SH-SY5Y (cell line): ENCODE data around the gene FGB.

Experiments used
- GATA2 ChIP-seq: IDR thresholded peaks from 2 replicates; pipeline ENCODE4 v1.6.1; 2011; ENCODE audit warnings: mild to moderate bottlenecking, low read depth, low read length
- GATA3 ChIP-seq: IDR thresholded peaks from 2 replicates; pipeline ENCODE4 v1.6.1; 2011; ENCODE audit warnings: low read depth, mild to moderate bottlenecking, low read length, moderate library complexity

The FGB gene

GRCh38 chr4:154579927-154580326 is 17.1 kb downstream of the FGB start:
- TF ChIP-seq GATA2: no peak
- TF ChIP-seq GATA3: no peak

GRCh38 chr4:154582723-154583122 is 19.9 kb downstream of the FGB start:
- no peak for TF ChIP-seq GATA3
- no peak for TF ChIP-seq GATA2

- TF ChIP-seq GATA3 (no peak), GATA2 (no peak)
Observed at GRCh38 chr4:154583230-154583629, 20.4 kb downstream of the FGB start.

GRCh38 chr4:154583677-154584076 is 20.9 kb downstream of the FGB start:
- no peak for TF ChIP-seq GATA2

- TF ChIP-seq GATA2 (no peak), GATA3 (no peak)
Observed at GRCh38 chr4:154584259-154584658, 21.4 kb downstream of the FGB start.

- TF ChIP-seq GATA2 (no peak), GATA3 (no peak)
Observed at GRCh38 chr4:154585369-154586018, 22.7 kb downstream of the FGB start.

GRCh38 chr4:154586296-154587033 is 23.7 kb downstream of the FGB start:
- no peak for TF ChIP-seq GATA2

- TF ChIP-seq GATA3 (no peak), GATA2 (no peak)
Observed at GRCh38 chr4:154588198-154588597, 25.4 kb downstream of the FGB start.

GRCh38 chr4:154589296-154590197 is 26.7 kb downstream of the FGB start:
- TF ChIP-seq GATA3: no peak
- no peak for TF ChIP-seq GATA2

GRCh38 chr4:154590329-154591006 is 27.7 kb downstream of the FGB start, which contains the start of gene FGA:
TSS of gene FGA (minus strand) at chr4:154590742. CDS start at chr4:154590687, 55 bp downstream.
- TF ChIP-seq GATA3: no peak
- TF ChIP-seq GATA2: no peak

GRCh38 chr4:154591890-154592289 is 29.1 kb downstream of the FGB start:
- TF ChIP-seq GATA3: no peak
- TF ChIP-seq GATA2: no peak

- TF ChIP-seq GATA2: no peak
- no peak for TF ChIP-seq GATA3
Observed at GRCh38 chr4:154593868-154594267, 31.1 kb downstream of the FGB start.

GRCh38 chr4:154595807-154596206 is 33.0 kb downstream of the FGB start:
- TF ChIP-seq GATA2 (no peak), GATA3 (no peak)
